HS-5 (cell line): ENCODE measurements around the gene PAFAH2.

Experiments used
- DNase-seq: peaks from one replicate; pipeline ENCODE4 v3.0.0-alpha.2; 2012; ENCODE audit warnings: low read depth

PAFAH2 gene

DNA sequence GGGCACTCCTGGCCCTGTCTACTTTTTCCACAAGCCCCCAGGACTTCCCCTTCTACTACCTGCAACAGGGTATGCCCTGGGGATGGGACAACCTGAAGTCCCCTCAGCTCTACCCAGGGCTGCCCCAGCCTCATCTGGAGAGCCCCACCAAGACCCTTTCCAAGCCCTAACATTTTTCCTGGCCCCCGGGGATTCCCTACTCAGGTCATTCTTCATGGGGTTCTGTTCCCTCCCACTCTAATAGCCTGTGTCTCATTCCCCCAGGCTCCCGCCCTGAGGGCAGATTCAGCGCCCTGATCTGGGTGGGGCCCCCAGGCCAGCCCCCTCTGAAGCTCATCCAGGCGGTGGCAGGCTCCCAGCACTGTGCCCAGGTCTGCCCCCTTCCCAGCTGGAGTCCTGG lies 33.3 kb upstream of the PAFAH2 start:
- no peak for DNase-seq

DNA sequence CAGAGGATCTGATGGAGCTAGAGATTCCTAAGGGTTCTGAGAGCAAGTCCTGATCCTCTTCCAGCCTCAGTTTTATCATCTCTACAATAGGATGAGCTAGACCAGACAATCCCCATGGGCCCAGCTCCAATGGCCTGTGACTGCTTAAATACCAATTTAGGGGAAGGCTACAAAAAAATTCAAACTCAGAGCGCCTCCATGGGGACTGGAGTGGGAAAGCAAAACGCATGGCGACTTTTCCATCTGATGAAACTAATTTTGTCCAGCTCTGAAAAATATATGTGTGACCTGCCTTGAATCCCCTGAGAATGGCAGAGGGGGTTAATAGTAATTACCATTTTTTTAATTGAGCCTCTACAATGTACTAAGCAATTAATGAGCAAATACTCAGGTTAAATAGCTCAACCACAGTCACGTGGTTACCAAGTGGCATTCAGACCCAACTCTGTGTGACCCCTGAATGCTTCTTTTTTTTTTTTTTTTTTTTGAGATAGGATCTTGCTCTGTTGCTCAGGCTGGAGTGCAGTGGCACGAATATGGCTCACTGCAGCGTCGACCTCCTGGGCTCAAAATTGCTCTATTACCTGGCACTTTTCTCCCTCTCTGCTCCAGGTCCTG lies 32.1 kb upstream of the PAFAH2 start:
- DNase-seq = no peak

- DNase-seq = no peak
These were observed 31.4 kb upstream of the PAFAH2 start for GRCh38 chr1:26029054-26029863.

- DNase-seq = no peak
These were observed 30.7 kb upstream of the PAFAH2 start for GRCh38 chr1:26028490-26028980.

GRCh38 chr1:26027716-26028489 lies 30.0 kb upstream of the PAFAH2 start:
- DNase-seq = no peak

- DNase-seq = no peak
These were observed 27.7 kb upstream of the PAFAH2 start for GRCh38 chr1:26025517-26025916.

- DNase-seq = no peak
These were observed 27.2 kb upstream of the PAFAH2 start for GRCh38 chr1:26025060-26025459.

GRCh38 chr1:26023826-26024225 lies 26.0 kb upstream of the PAFAH2 start:
- no peak for DNase-seq

- no peak for DNase-seq
These were observed 25.1 kb upstream of the PAFAH2 start for GRCh38 chr1:26023009-26023408.

- DNase-seq = no peak
These were observed 24.5 kb upstream of the PAFAH2 start for GRCh38 chr1:26022404-26022779.

DNA sequence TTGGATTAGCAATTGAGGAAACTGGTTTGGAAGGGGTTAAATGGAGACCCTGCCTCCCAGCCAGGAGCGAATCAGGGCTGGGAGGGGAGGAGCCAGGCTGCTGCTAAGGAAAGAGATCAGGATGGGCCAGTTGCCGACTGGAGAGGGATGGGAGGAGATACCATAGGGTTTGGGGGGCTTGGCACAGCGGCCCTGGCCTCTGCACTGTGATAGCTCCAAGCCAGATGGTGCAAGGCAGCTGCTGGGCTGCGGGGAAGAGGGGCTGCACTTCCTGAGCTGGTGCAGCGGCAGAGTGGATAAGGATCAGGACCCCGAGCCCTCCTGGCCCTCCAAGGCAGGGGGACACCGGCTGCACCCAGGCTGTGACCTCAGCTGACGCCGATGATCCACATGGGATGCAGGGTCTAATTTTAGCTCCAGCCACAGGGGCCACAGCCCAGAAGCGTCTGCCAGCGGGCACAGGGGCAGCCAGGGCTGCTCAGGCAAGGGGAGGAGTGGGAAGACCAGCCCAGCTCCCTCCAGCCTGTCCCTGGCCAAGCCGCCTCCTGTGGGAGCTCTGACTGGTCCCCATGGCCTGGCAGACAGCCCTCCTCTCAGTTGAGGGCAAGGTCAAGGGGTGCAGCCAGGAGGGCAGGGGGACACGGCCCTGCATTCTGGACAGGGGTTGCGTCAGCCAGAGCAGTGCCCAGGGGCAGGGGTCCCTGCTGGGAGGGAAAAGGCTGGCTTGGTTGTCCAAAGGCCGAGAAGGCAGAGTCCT lies 24.0 kb upstream of the PAFAH2 start, which contains the start of gene EXTL1:
TSS of gene EXTL1 (plus strand) at position 129 of the 757 bp plus-strand sequence. CDS start 872 bp downstream, outside the sequence.
- no peak for DNase-seq

DNA sequence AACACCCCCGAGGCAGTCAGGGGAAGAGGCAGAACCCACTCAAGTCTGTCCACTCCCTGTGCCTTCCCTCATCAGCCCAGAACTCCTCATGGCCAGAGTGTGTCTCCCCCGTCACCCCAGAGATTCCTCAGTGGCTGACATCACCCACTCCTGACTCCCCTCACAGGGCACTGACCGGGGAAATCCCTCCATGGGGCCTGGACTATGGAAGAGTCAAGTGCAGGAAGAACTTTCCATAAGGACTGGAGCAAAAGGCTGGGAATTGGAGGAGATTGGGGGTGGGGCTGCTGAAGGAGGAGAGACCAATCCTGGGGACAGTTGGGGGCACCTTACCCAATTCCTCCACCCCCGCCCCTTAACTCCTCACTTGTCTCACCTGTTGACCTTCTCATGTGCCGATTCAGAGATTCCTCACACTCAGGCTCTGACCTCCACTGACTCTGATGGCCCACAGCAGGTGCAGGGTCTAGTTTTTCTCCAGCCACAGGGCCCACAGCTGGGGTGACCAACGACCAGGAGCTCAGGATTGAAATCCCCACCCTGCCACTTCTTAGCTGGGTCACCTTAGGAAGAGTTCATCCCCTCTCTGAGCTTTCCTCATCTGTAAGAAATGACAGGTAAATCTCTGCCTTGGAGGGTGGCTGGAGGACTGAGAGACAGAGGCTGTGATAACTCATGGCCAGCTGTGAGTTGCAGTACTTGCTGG lies 23.2 kb upstream of the PAFAH2 start:
- DNase-seq = no peak

GRCh38 chr1:26020330-26020768 lies 22.5 kb upstream of the PAFAH2 start:
- DNase-seq = no peak

DNA sequence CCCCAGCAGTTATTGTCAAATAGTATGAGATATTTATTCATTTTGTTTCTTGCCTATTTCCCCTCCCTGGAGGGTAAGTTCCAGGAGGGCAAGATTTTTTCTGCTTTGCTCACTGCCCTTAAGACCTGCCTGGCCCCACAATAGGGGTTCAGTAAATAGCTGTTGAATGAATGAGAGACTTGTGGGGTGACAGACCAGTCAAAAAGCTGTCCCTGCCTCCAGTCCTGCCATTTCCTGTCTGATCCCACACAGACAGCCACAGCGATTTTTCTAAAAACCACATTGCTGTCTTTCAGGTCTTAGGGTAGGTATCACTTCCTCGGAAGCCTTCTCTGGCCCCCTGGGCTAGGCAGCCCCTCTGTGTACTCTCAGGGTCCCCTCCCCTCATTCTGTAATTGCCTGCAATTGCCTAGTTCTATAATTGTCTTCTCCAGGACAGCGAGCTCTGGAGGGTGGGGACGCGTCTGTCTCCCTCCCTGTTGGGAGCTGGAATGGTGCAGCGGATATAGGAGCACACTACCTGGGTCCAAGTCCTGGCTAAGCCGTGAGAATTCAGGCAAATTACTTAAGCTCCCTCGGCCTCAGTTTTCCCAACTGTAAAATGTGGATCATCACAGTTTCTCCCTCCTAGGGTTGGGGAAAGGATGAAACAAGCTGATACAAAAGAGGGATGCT lies 21.9 kb upstream of the PAFAH2 start:
- DNase-seq = peak; percentile 48

GRCh38 chr1:26017606-26018005 lies 19.7 kb upstream of the PAFAH2 start:
- no peak for DNase-seq

GRCh38 chr1:26016953-26017545 lies 19.2 kb upstream of the PAFAH2 start:
- no peak for DNase-seq

- DNase-seq = no peak
These were observed 18.5 kb upstream of the PAFAH2 start for GRCh38 chr1:26016258-26016952.

DNA sequence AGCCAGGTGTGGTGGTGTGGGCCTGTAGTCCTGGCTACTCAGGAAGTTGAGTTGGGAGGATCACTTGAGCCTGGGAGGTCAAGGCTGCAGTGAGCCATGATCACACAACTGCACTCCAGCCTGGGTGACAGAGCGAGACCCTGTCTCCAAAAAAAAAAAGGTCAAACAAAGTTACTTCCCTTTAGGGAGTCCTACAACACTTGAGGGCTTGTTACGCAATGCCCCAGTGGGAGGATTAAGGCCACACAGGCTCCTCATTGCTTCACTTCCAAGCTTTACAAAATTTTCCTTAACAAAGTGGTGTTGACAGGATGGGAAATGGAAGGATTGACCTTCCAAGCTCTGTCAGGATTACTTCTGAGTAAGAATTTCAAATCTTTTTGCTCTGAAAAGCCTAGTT lies 17.5 kb upstream of the PAFAH2 start:
- no peak for DNase-seq

GRCh38 chr1:26014179-26014578 lies 16.3 kb upstream of the PAFAH2 start:
- DNase-seq = no peak

- DNase-seq = no peak
These were observed 15.0 kb upstream of the PAFAH2 start for GRCh38 chr1:26012864-26013263.
